Measurements from ENCODE around the gene SLC1A3.
A peak's percentile ranks its signal among the peaks of the same experiment; 100 is the strongest.

SLC1A3 gene

GRCh38 chr5:36685631-36686288, 79.4 kb downstream of the SLC1A3 start:
- Histone ChIP-seq H3K56ac (ENCODE audit: low read length) (no peak overlapping the region), H2AK5ac (ENCODE audit: low read length) (no peak overlapping the region), H3K79me1 (ENCODE audit: low read length) (no peaks in the 10 kb centered on the region), H2BK120ac (ENCODE audit: low read depth, low read length) (no peak overlapping the region), H4K5ac (ENCODE audit: low read length) (no peak overlapping the region), H3K27ac (ENCODE audit: low read depth, low read length) (no peak overlapping the region), H4K8ac (ENCODE audit: low read depth, low read length) (no peak overlapping the region), H3K18ac (ENCODE audit: low read length) (no peak overlapping the region), H3K27me3 (ENCODE audit: insufficient read depth, low read length, poor library complexity) (no peaks in the 10 kb centered on the region), H3K79me2 (ENCODE audit: control insufficient read depth, insufficient read depth, low read length) (no peaks in the 10 kb centered on the region), H2BK5ac (ENCODE audit: low read length) (no peak overlapping the region), H3K4me3 (ENCODE audit: low read length) (no peak overlapping the region), H3K9ac (ENCODE audit: low read length) (no peak overlapping the region), H2BK15ac (replicated peaks; ENCODE audit: low read depth) (no peak overlapping the region), H3K4me1 (ENCODE audit: control insufficient read depth, low read depth, low read length) (no peaks in the 10 kb centered on the region), H3K23ac (ENCODE audit: low read length) (no peak overlapping the region), H3K4me2 (ENCODE audit: low read length) (no peak overlapping the region), H3K4ac (ENCODE audit: low read depth, low read length) (no peak overlapping the region), H3K36me3 (ENCODE audit: control insufficient read depth, insufficient read depth, low read length) (no peaks in the 10 kb centered on the region)
- no peak for DNase-seq
- no CpG with 5 or more reads among the region's 13 CpGs for WGBS (ENCODE audit: extremely low coverage, insufficient coverage, low lambda C conversion rate)

- no peak overlapping the region for H4K5ac ChIP-seq (ENCODE audit: low read length)
- H3K4me2 ChIP-seq (ENCODE audit: low read length): no peak overlapping the region
- no peaks in the 10 kb centered on the region for H3K79me2 ChIP-seq (ENCODE audit: control insufficient read depth, insufficient read depth, low read length)
- no peak overlapping the region for H2BK5ac ChIP-seq (ENCODE audit: low read length)
- H2BK15ac ChIP-seq (replicated peaks; ENCODE audit: low read depth): no peak overlapping the region
- no peak overlapping the region for H3K27ac ChIP-seq (ENCODE audit: low read depth, low read length)
- H3K27me3 ChIP-seq (ENCODE audit: insufficient read depth, low read length, poor library complexity): no peaks in the 10 kb centered on the region
- H3K79me1 ChIP-seq (ENCODE audit: low read length): no peaks in the 10 kb centered on the region
- no peak overlapping the region for H3K4me3 ChIP-seq (ENCODE audit: low read length)
- no peak overlapping the region for H3K23ac ChIP-seq (ENCODE audit: low read length)
- H4K8ac ChIP-seq (ENCODE audit: low read depth, low read length): no peak overlapping the region
- no peak overlapping the region for H3K56ac ChIP-seq (ENCODE audit: low read length)
- no peak overlapping the region for H2AK5ac ChIP-seq (ENCODE audit: low read length)
- H3K18ac ChIP-seq (ENCODE audit: low read length): no peak overlapping the region
- H2BK120ac ChIP-seq (ENCODE audit: low read depth, low read length): no peak overlapping the region
- no peaks in the 10 kb centered on the region for H3K4me1 ChIP-seq (ENCODE audit: control insufficient read depth, low read depth, low read length)
- no peak overlapping the region for H3K4ac ChIP-seq (ENCODE audit: low read depth, low read length)
- H3K9ac ChIP-seq (ENCODE audit: low read length): no peak overlapping the region
- no CpG with 5 or more reads among the region's 3 CpGs for WGBS (ENCODE audit: extremely low coverage, insufficient coverage, low lambda C conversion rate)
- H3K36me3 ChIP-seq (ENCODE audit: control insufficient read depth, insufficient read depth, low read length): no peaks in the 10 kb centered on the region
- no peak for DNase-seq
These were observed 80.5 kb downstream of the SLC1A3 start for GRCh38 chr5:36686881-36687280.

GRCh38 chr5:36688722-36689121, 82.3 kb downstream of the SLC1A3 start:
- Histone ChIP-seq H3K36me3 (ENCODE audit: control insufficient read depth, insufficient read depth, low read length) (no peaks in the 10 kb centered on the region), H3K4me2 (ENCODE audit: low read length) (no peak overlapping the region), H3K79me2 (ENCODE audit: control insufficient read depth, insufficient read depth, low read length) (no peaks in the 10 kb centered on the region), H3K18ac (ENCODE audit: low read length) (no peak overlapping the region), H3K4me1 (ENCODE audit: control insufficient read depth, low read depth, low read length) (no peaks in the 10 kb centered on the region), H3K79me1 (ENCODE audit: low read length) (no peaks in the 10 kb centered on the region), H3K4ac (ENCODE audit: low read depth, low read length) (no peak overlapping the region), H2BK120ac (ENCODE audit: low read depth, low read length) (no peak overlapping the region), H4K5ac (ENCODE audit: low read length) (no peak overlapping the region), H2BK15ac (replicated peaks; ENCODE audit: low read depth) (no peak overlapping the region), H2AK5ac (ENCODE audit: low read length) (no peak overlapping the region), H3K23ac (ENCODE audit: low read length) (no peak overlapping the region), H3K27me3 (ENCODE audit: insufficient read depth, low read length, poor library complexity) (no peaks in the 10 kb centered on the region), H4K8ac (ENCODE audit: low read depth, low read length) (no peak overlapping the region), H3K56ac (ENCODE audit: low read length) (no peak overlapping the region), H3K9ac (ENCODE audit: low read length) (no peak overlapping the region), H3K4me3 (ENCODE audit: low read length) (no peak overlapping the region), H2BK5ac (ENCODE audit: low read length) (no peak overlapping the region), H3K27ac (ENCODE audit: low read depth, low read length) (no peak overlapping the region)
- peak; percentile 74 for DNase-seq
- no CpG with 5 or more reads among the region's 6 CpGs for WGBS (ENCODE audit: extremely low coverage, insufficient coverage, low lambda C conversion rate)

- Histone ChIP-seq H3K79me1 (ENCODE audit: low read length) (no peaks in the 10 kb centered on the region), H3K18ac (ENCODE audit: low read length) (no peak overlapping the region), H3K36me3 (ENCODE audit: control insufficient read depth, insufficient read depth, low read length) (no peaks in the 10 kb centered on the region), H3K23ac (ENCODE audit: low read length) (no peak overlapping the region), H3K79me2 (ENCODE audit: control insufficient read depth, insufficient read depth, low read length) (no peaks in the 10 kb centered on the region), H2AK5ac (ENCODE audit: low read length) (no peak overlapping the region), H2BK120ac (ENCODE audit: low read depth, low read length) (no peak overlapping the region), H4K5ac (ENCODE audit: low read length) (no peak overlapping the region), H3K56ac (ENCODE audit: low read length) (no peak overlapping the region), H3K27me3 (ENCODE audit: insufficient read depth, low read length, poor library complexity) (no peaks in the 10 kb centered on the region), H2BK5ac (ENCODE audit: low read length) (no peak overlapping the region), H3K4me2 (ENCODE audit: low read length) (no peak overlapping the region), H3K4me3 (ENCODE audit: low read length) (no peak overlapping the region), H4K8ac (ENCODE audit: low read depth, low read length) (no peak overlapping the region), H3K27ac (ENCODE audit: low read depth, low read length) (no peak overlapping the region), H2BK15ac (replicated peaks; ENCODE audit: low read depth) (no peak overlapping the region), H3K4me1 (ENCODE audit: control insufficient read depth, low read depth, low read length) (no peaks in the 10 kb centered on the region), H3K9ac (ENCODE audit: low read length) (no peak overlapping the region), H3K4ac (ENCODE audit: low read depth, low read length) (no peak overlapping the region)
- no peak for DNase-seq
- no CpG with 5 or more reads among the region's 5 CpGs for WGBS (ENCODE audit: extremely low coverage, insufficient coverage, low lambda C conversion rate)
These were observed 82.8 kb downstream of the SLC1A3 start for GRCh38 chr5:36689225-36689624.

GRCh38 chr5:36690041-36690961, 83.9 kb downstream of the SLC1A3 start:
- Histone ChIP-seq H3K27ac (ENCODE audit: low read depth, low read length) (no peak overlapping the region), H2AK5ac (ENCODE audit: low read length) (no peak overlapping the region), H3K23ac (ENCODE audit: low read length) (no peak overlapping the region), H4K5ac (ENCODE audit: low read length) (no peak overlapping the region), H4K8ac (ENCODE audit: low read depth, low read length) (no peak overlapping the region), H2BK5ac (ENCODE audit: low read length) (no peak overlapping the region), H3K79me1 (ENCODE audit: low read length) (no peaks in the 10 kb centered on the region), H3K27me3 (ENCODE audit: insufficient read depth, low read length, poor library complexity) (no peaks in the 10 kb centered on the region), H3K4me1 (ENCODE audit: control insufficient read depth, low read depth, low read length) (no peaks in the 10 kb centered on the region), H2BK120ac (ENCODE audit: low read depth, low read length) (no peak overlapping the region), H3K9ac (ENCODE audit: low read length) (peak overlapping the region; percentile 71), H3K4ac (ENCODE audit: low read depth, low read length) (peak overlapping the region; percentile 85), H3K4me2 (ENCODE audit: low read length) (peak overlapping the region; percentile 78), H2BK15ac (replicated peaks; ENCODE audit: low read depth) (no peak overlapping the region), H3K18ac (ENCODE audit: low read length) (peak overlapping the region; percentile 35), H3K79me2 (ENCODE audit: control insufficient read depth, insufficient read depth, low read length) (no peaks in the 10 kb centered on the region), H3K36me3 (ENCODE audit: control insufficient read depth, insufficient read depth, low read length) (no peaks in the 10 kb centered on the region), H3K56ac (ENCODE audit: low read length) (peak overlapping the region; percentile 90), H3K4me3 (ENCODE audit: low read length) (peak overlapping the region; percentile 52)
- WGBS (ENCODE audit: extremely low coverage, insufficient coverage, low lambda C conversion rate): no CpG with 5 or more reads among the region's 50 CpGs
- peak; percentile 96 for DNase-seq
